Heart left ventricle (tissue), 16 donors: ENCODE results near the gene TBXA2R. TPM values are rescaled to one million over a fixed set of nuclear protein-coding genes. Genes with fewer than 3 reads are reported as not detected.

Experiments
- ATAC-seq, 4 donors: fragments of 200-7000 bp; cut with Tn5 transposase; one replicate each; pipeline ENCODE4 v1.9.1; 2020 to 2022; ENCODE audit warnings: moderate library complexity in 4 of 4, mild to moderate bottlenecking in 3 of 4, moderate number of reproducible peaks in 1 of 4
- DNase-seq, 5 donors: peaks; one replicate each; pipeline ENCODE4 v3.0.0-alpha.2; 2020
- H3K27ac ChIP-seq, 12 donors: fragments of 200-600 bp; sonication (generic) in 4 of 12; one replicate each; pipeline versions ENCODE4 v1.5.0 to v1.8.0; 2016 to 2022; ENCODE audit warnings: mild to moderate bottlenecking in 2 of 12
- H3K27me3 ChIP-seq, 9 donors: fragments of 200-600 bp; sonication (generic) in 2 of 9; one replicate each; pipeline versions ENCODE4 v1.5.1 to v1.8.0; 2016 to 2022; ENCODE audit warnings: mild to moderate bottlenecking in 3 of 9
- H3K36me3 ChIP-seq, 9 donors: fragments of 200-600 bp; sonication (generic) in 2 of 9; one replicate each; pipeline versions ENCODE4 v1.5.0 to v1.8.0; 2018 to 2022; ENCODE audit warnings: mild to moderate bottlenecking in 2 of 9
- H3K4me1 ChIP-seq, 12 donors: fragments of 200-600 bp; sonication (generic) in 4 of 12; one replicate each; pipeline versions ENCODE4 v1.5.0 to v1.8.0; 2016 to 2022; ENCODE audit warnings: mild to moderate bottlenecking in 3 of 12
- H3K4me3 ChIP-seq, 12 donors: fragments of 200-600 bp; sonication (generic) in 4 of 12; one replicate each; pipeline versions ENCODE4 v1.5.0 to v1.8.0; 2017 to 2022; ENCODE audit warnings: mild to moderate bottlenecking in 9 of 12, moderate library complexity in 4 of 12
- H3K9me3 ChIP-seq, 12 donors: fragments of 200-600 bp; sonication (generic) in 4 of 12; one replicate each; pipeline versions ENCODE4 v1.5.0 to v1.8.0; 2016 to 2022; ENCODE audit warnings: mild to moderate bottlenecking in 1 of 12
- POLR2A ChIP-seq, 2 donors: fragments of 450-650 bp; IDR thresholded peaks; one replicate each; pipeline ENCODE4 v1.6.1; 2017; ENCODE audit warnings: antibody characterized with exemption in 2 of 2, mild to moderate bottlenecking in 2 of 2, moderate library complexity in 2 of 2
- WGBS, 4 donors: extraction: QIAGEN DNeasy Blood & Tissue Kit in 2 of 4; methylation state at CpG; one replicate each; pipeline versions ENCODE4 v1.1.5 to v1.1.7; 2013 to 2018; 5-methylcytosine and 5-hydroxymethylcytosine counted together
- intact Hi-C, 10 donors: fragments of 100-400 bp; cut with DNase I; formaldehyde crosslinking; loops; one replicate each; pipeline versions ENCODE4 v1.11.1 to v1.14.2; 2022
- polyA plus RNA-seq, 2 donors: library from polyadenylated mRNA; stranded (reverse); fragments of 200-250 nt; gene quantifications; one replicate each; pipeline ENCODE4 v1.2.3, GENCODE V29; 2013
- total RNA-seq, 9 donors: library from RNA; depleted of rRNA in 2 of 9; stranded (reverse); fragments of >200 nt in 2 of 9; fragmentation: NEBNext Ultra II Directional in 3 of 9; extraction: Animal tissue kit (Norgen Biotek cat#: 25700) in 3 of 9; gene quantifications; one replicate each; pipeline versions ENCODE4 v1.1.0 to v1.2.4, GENCODE V29; 2016 to 2023
- TF ChIP-seq, protein P1 (sequence below), 12 donors: fragments of 200-600 bp; sonication (generic) in 4 of 12; IDR thresholded peaks; one replicate each; pipeline versions ENCODE4 v1.5.0 to v1.8.0; 2018 to 2022; ENCODE audit warnings: antibody characterized with exemption in 12 of 12, mild to moderate bottlenecking in 5 of 12
- donor health status: ischemic (EF 13 %, LVEDD 7.1; RV severe dilation, severe dysfunction).
- donor health status: healthy with polysubstance abuse.
- donor health status: DM: no; HTN: yes; CAD: no.
- donor health status: DM: no; HTN: no; CAD: no.
- donor health status: ischemic (EF 25% LVEDD 6.9; RV normal size, moderate dysfunction).
- donor health status: ischemic (EF 25% LVEDD 5.7; RV mildly dilated, moderate dysfunction).
- donor health status: healthy.
- donor health status: DM: yes; HTN: yes; CAD: no.
- donor health status: ischemic (EF 35%, LVEDD 5.7; RV mildly dilated, moderate dysfunction).
- donor health status: nonischemic (EF 11% LVEDD 7.7; RV severe dilation, severe dysfunction).
- donor health status: DM: yes; HTN: yes; CAD: no.
- donor health status: PGD.
- donor health status: ischemic (EF 29% LVEDD 5.4; RV normal size, mild dysfunction).
- donor health status: nonischemic (EF 23%, LVEDD 6.1; RV moderate dilation, normal function).

The TBXA2R gene
- total and polyA plus RNA-seq, 11 donors, result 1.9 to 5.1 (median 2.9) TPM

DNA sequence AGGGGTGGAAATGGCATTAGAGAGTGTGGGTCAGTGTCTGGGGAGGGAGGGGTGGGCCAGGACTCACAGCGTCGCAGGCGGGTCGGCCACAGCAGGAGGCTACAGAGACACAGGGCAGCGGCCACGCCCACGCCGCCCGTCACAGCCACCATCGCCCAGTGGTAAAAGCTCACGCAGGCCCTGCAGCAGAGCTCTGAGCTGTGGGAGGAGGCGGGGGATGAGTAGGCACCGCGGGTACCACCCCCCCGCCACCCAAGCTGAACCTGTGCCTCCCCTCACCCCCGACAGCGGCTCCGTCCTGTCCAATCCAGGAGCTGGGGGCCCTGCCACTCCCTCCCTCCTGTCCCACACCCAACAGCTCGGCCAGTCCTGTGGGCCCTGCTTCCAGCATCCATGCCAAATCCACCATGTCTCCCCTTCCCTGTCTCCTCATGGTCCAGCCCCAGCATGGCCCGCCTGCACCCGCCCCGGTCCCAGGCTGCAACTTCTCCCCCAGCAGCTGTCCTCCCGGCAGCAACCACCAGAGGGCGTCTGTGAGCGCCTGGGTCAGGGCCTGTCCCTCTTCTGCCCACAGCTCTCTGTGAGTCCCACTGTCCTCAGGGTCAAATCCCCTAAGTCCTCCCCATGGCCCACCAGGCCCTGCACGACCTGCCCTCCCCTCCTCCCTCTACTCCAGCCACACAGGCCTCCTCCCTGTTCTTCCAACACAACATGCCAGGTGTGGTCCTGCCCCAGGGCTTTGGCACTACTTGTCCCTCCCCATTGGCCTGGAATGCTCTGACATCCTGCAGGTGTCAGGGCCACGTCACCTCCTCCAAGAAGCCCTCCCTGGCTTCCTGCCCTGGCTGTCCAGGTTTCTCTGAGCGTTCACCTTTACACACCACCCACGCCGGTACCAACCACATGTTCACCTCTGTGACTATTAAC is 61.7 kb downstream of the TBXA2R start:
- intact Hi-C loops, result loop anchor here in 5 of 10 donors (1.0 to 10.0 kb wide), 5 partner anchors 72 to 162 kb away; partner anchors contain the start of genes TJP3 (in 2 of the 5) and PIP5K1C (in 1 of the 5)
- Histone ChIP-seq H3K4me3 (no peak overlapping the region), H3K36me3 (peaks cover 0 to 62% (median 11%) of the 10 kb centered on the region in 9 donors), H3K9me3 (no peaks in the 10 kb centered on the region), H3K4me1 (peaks cover 0 to 9% (median 0%) of the 10 kb centered on the region in 12 donors), H3K27ac (no peak overlapping the region), H3K27me3 (no peaks in the 10 kb centered on the region)
- ATAC-seq (peak; percentile 18 to 69 (median 62)), DNase-seq (peak; percentile 62 to 87 (median 68))
- TF ChIP-seq, protein P1, sequence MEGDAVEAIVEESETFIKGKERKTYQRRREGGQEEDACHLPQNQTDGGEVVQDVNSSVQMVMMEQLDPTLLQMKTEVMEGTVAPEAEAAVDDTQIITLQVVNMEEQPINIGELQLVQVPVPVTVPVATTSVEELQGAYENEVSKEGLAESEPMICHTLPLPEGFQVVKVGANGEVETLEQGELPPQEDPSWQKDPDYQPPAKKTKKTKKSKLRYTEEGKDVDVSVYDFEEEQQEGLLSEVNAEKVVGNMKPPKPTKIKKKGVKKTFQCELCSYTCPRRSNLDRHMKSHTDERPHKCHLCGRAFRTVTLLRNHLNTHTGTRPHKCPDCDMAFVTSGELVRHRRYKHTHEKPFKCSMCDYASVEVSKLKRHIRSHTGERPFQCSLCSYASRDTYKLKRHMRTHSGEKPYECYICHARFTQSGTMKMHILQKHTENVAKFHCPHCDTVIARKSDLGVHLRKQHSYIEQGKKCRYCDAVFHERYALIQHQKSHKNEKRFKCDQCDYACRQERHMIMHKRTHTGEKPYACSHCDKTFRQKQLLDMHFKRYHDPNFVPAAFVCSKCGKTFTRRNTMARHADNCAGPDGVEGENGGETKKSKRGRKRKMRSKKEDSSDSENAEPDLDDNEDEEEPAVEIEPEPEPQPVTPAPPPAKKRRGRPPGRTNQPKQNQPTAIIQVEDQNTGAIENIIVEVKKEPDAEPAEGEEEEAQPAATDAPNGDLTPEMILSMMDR (IDR thresholded peaks at IDR 0.05), result peak; percentile 74 to 97 (median 90)
- no peak for TF ChIP-seq POLR2A (IDR thresholded peaks at IDR 0.05)
- 68 to 71% (median 69%) methylated on average over 29 to 30 of the region's 30 CpGs for WGBS, 4 donors

Other genes with a start within 250 kb of the TBXA2R start
- 100 to 1,000 TPM; 107 to 267 (median 155) TPM for gene NFIC, start 240.3 kb downstream of the TBXA2R start, total RNA-seq
- 100 to 1,000 TPM; 159 to 192 TPM for gene NFIC, start 240.3 kb downstream of the TBXA2R start, polyA plus RNA-seq
- not detected for gene SMIM24, start 126.3 kb downstream of the TBXA2R start, total RNA-seq
- under 1 TPM in 1 of 2 donors, not detected in 1; 0.15 TPM for gene SMIM24, start 126.3 kb downstream of the TBXA2R start, polyA plus RNA-seq
- not detected for gene SMIM44, start 123.4 kb downstream of the TBXA2R start, total RNA-seq
- not detected for gene SMIM44, start 123.4 kb downstream of the TBXA2R start, polyA plus RNA-seq
- gene DOHH, start 106.2 kb downstream of the TBXA2R start, total RNA-seq, result 10 to 100 TPM in 5 of 9 donors, 1 to 10 TPM in 4; 7.4 to 32.3 (median 10.1) TPM
- 10 to 100 TPM; 17.9 to 34.3 TPM for gene DOHH, start 106.2 kb downstream of the TBXA2R start, polyA plus RNA-seq
- 10 to 100 TPM; 15.4 to 41.0 (median 26.4) TPM for gene FZR1, start 100.6 kb downstream of the TBXA2R start, total RNA-seq
- gene FZR1, start 100.6 kb downstream of the TBXA2R start, polyA plus RNA-seq, result 10 to 100 TPM; 13.9 to 23.5 TPM
- gene TEKTIP1, start 67.7 kb downstream of the TBXA2R start, total RNA-seq, result 1 to 10 TPM in 3 of 9 donors, under 1 TPM in 3, not detected in 3; 0.63 to 1.8 (median 0.93) TPM
- gene TEKTIP1, start 67.7 kb downstream of the TBXA2R start, polyA plus RNA-seq, result not detected
- gene MFSD12, start 49.3 kb downstream of the TBXA2R start, total RNA-seq, result 10 to 100 TPM; 15.7 to 62.8 (median 23.4) TPM
- gene MFSD12, start 49.3 kb downstream of the TBXA2R start, polyA plus RNA-seq, result 10 to 100 TPM; 19.0 to 51.8 TPM
- gene HMG20B, start 33.9 kb downstream of the TBXA2R start, total RNA-seq, result 10 to 100 TPM; 24.8 to 65.6 (median 35.4) TPM
- gene HMG20B, start 33.9 kb downstream of the TBXA2R start, polyA plus RNA-seq, result 10 to 100 TPM; 48.8 to 68.6 TPM
- 1 to 10 TPM in 8 of 9 donors, under 1 TPM in 1; 1.00 to 3.3 (median 2.1) TPM for gene GIPC3, start 21.4 kb downstream of the TBXA2R start, total RNA-seq
- gene GIPC3, start 21.4 kb downstream of the TBXA2R start, polyA plus RNA-seq, result 1 to 10 TPM; 1.2 TPM
- 10 to 100 TPM in 8 of 9 donors, 1 to 10 TPM in 1; 9.8 to 23.4 (median 14.1) TPM for gene CACTIN, start 19.9 kb upstream of the TBXA2R start, total RNA-seq
- gene CACTIN, start 19.9 kb upstream of the TBXA2R start, polyA plus RNA-seq, result 10 to 100 TPM; 11.9 to 20.4 TPM
- 10 to 100 TPM; 27.8 to 56.6 (median 38.2) TPM for gene PIP5K1C, start 93.6 kb upstream of the TBXA2R start, total RNA-seq
- gene PIP5K1C, start 93.6 kb upstream of the TBXA2R start, polyA plus RNA-seq, result 10 to 100 TPM; 23.9 to 31.0 TPM
- gene TJP3, start 101.5 kb upstream of the TBXA2R start, total RNA-seq, result under 1 TPM in 2 of 9 donors, not detected in 7; 0.41 to 0.48 TPM
- under 1 TPM in 1 of 2 donors, not detected in 1; 0.06 TPM for gene TJP3, start 101.5 kb upstream of the TBXA2R start, polyA plus RNA-seq
- 10 to 100 TPM in 6 of 9 donors, 1 to 10 TPM in 3; 8.8 to 28.7 (median 13.8) TPM for gene APBA3, start 154.8 kb upstream of the TBXA2R start, total RNA-seq
- 10 to 100 TPM; 11.6 to 22.1 TPM for gene APBA3, start 154.8 kb upstream of the TBXA2R start, polyA plus RNA-seq
- gene MRPL54, start 155.8 kb upstream of the TBXA2R start, total RNA-seq, result 10 to 100 TPM; 58.9 to 96.9 (median 69.1) TPM
- 100 to 1,000 TPM in 1 of 2 donors, 10 to 100 TPM in 1; 76.8 to 153 TPM for gene MRPL54, start 155.8 kb upstream of the TBXA2R start, polyA plus RNA-seq
- gene RAX2, start 165.4 kb upstream of the TBXA2R start, total RNA-seq, result not detected
- gene RAX2, start 165.4 kb upstream of the TBXA2R start, polyA plus RNA-seq, result not detected
- 1 to 10 TPM in 4 of 9 donors, under 1 TPM in 5; 0.20 to 8.9 (median 0.70) TPM for gene MATK, start 179.5 kb upstream of the TBXA2R start, total RNA-seq
- under 1 TPM; 0.57 to 1.00 TPM for gene MATK, start 179.5 kb upstream of the TBXA2R start, polyA plus RNA-seq